ENCODE results near the gene LRRC3B. TPM values are rescaled to one million over a fixed set of nuclear protein-coding genes. Genes with fewer than 3 reads are reported as not detected.

LRRC3B gene
- polyA plus RNA-seq, 1 experiment: not detected

GRCh38 chr3:26682406-26682805, 59.8 kb downstream of the LRRC3B start:
- TF ChIP-seq, protein P1, sequence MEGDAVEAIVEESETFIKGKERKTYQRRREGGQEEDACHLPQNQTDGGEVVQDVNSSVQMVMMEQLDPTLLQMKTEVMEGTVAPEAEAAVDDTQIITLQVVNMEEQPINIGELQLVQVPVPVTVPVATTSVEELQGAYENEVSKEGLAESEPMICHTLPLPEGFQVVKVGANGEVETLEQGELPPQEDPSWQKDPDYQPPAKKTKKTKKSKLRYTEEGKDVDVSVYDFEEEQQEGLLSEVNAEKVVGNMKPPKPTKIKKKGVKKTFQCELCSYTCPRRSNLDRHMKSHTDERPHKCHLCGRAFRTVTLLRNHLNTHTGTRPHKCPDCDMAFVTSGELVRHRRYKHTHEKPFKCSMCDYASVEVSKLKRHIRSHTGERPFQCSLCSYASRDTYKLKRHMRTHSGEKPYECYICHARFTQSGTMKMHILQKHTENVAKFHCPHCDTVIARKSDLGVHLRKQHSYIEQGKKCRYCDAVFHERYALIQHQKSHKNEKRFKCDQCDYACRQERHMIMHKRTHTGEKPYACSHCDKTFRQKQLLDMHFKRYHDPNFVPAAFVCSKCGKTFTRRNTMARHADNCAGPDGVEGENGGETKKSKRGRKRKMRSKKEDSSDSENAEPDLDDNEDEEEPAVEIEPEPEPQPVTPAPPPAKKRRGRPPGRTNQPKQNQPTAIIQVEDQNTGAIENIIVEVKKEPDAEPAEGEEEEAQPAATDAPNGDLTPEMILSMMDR (IDR thresholded peaks at IDR 0.05; ENCODE audit: insufficient read depth, low read depth, low read length): no peak
- CTCF ChIA-PET: no interaction called here
- no peaks in the 10 kb centered on the region for H3K36me3 ChIP-seq (ENCODE audit: control insufficient read depth, insufficient read depth, low read length)
- no peak for DNase-seq (ENCODE audit: low read depth)
- H3K27me3 ChIP-seq (ENCODE audit: control insufficient read depth, insufficient read depth, low read length): no peaks in the 10 kb centered on the region
- H3K4me3 ChIP-seq (ENCODE audit: low read depth, low read length): no peak overlapping the region
- POLR2A ChIA-PET: no interaction called here

DNA sequence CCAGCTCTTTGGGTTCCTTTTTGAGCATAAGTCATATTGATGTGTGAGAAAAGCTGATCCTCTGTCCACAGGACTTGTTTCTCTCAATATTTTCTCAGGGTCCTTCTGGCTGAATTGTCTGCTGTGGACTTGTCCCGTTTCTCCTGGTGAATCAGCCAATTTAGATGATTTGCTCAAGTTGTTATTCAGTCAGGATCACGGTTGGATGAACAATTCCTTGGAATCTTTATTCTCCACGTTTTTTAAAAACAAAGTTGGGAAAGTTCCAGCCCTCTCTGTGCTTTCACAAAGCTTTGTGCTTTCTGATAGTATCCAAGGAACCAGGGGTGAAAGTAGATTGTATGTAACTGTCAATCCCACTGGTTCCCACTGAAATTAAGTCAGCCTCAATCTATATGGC, 61.3 kb downstream of the LRRC3B start:
- POLR2A ChIA-PET: no interaction called here
- Histone ChIP-seq H3K36me3 (ENCODE audit: control insufficient read depth, insufficient read depth, low read length) (no peaks in the 10 kb centered on the region), H3K27me3 (ENCODE audit: control insufficient read depth, insufficient read depth, low read length) (no peaks in the 10 kb centered on the region), H3K4me3 (ENCODE audit: low read depth, low read length) (no peak overlapping the region)
- no peak for DNase-seq (ENCODE audit: low read depth)
- CTCF ChIA-PET: no interaction called here
- TF ChIP-seq, protein P1 (IDR thresholded peaks at IDR 0.05; ENCODE audit: insufficient read depth, low read depth, low read length): no peak

DNA sequence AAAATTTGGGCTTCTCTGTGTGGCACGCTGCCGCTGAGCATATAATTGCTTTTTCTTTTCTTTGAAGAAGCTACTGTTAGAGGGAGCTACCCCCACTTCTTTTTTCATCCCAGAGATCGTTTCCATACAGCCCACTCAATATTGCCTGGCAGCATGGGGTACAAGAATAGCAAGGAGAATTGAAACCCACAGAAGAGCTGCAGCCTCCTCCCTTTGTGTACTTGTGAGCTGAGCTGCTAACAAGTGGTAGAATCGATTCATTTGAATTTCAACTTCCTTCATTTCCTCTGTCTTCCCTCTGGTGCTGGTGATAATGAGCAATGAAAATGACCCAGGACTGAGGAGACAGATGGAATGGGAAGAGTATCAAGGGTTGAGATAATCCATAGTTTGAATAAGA, 64.9 kb downstream of the LRRC3B start:
- no peaks in the 10 kb centered on the region for H3K27me3 ChIP-seq (ENCODE audit: control insufficient read depth, insufficient read depth, low read length)
- TF ChIP-seq, protein P1 (IDR thresholded peaks at IDR 0.05; ENCODE audit: insufficient read depth, low read depth, low read length): no peak
- no peak for DNase-seq (ENCODE audit: low read depth)
- H3K4me3 ChIP-seq (ENCODE audit: low read depth, low read length): no peak overlapping the region
- ChIA-PET CTCF (no interaction called here), POLR2A (no interaction called here)
- H3K36me3 ChIP-seq (ENCODE audit: control insufficient read depth, insufficient read depth, low read length): no peaks in the 10 kb centered on the region

DNA sequence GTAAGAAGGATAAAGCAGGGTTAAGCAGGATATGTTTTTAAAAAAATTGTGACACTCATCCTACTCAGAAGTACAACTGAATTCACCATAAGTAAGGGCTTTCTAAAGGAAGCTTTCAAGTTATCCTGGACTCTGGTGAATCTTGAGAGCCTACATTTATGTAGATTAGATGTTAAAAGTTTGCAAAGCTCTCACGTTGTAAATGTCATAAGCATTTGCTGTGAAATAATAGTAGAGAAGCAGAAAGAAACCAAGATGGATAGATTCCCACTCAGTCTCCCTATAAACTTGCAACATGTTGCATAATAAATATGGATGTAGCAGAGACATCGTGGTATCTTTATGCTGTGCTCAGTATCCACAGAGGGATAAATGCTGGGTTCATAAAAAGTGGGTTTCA, 77.0 kb downstream of the LRRC3B start:
- DNase-seq (ENCODE audit: low read depth): no peak
- H3K27me3 ChIP-seq (ENCODE audit: control insufficient read depth, insufficient read depth, low read length): no peaks in the 10 kb centered on the region
- H3K36me3 ChIP-seq (ENCODE audit: control insufficient read depth, insufficient read depth, low read length): no peaks in the 10 kb centered on the region
- POLR2A ChIA-PET: no interaction called here
- CTCF ChIA-PET: no interaction called here
- TF ChIP-seq, protein P1 (IDR thresholded peaks at IDR 0.05; ENCODE audit: insufficient read depth, low read depth, low read length): no peak
- no peak overlapping the region for H3K4me3 ChIP-seq (ENCODE audit: low read depth, low read length)

GRCh38 chr3:26703519-26703918, 80.9 kb downstream of the LRRC3B start:
- DNase-seq (ENCODE audit: low read depth): no peak
- Histone ChIP-seq H3K27me3 (ENCODE audit: control insufficient read depth, insufficient read depth, low read length) (no peaks in the 10 kb centered on the region), H3K36me3 (ENCODE audit: control insufficient read depth, insufficient read depth, low read length) (no peaks in the 10 kb centered on the region), H3K4me3 (ENCODE audit: low read depth, low read length) (no peak overlapping the region)
- POLR2A ChIA-PET: no interaction called here
- CTCF ChIA-PET: no interaction called here
- TF ChIP-seq, protein P1 (IDR thresholded peaks at IDR 0.05; ENCODE audit: insufficient read depth, low read depth, low read length): no peak

All from BJ (cell line).